Memory B cell (primary cell): ENCODE data around the gene TCTN2.

Source experiments
- ATAC-seq: fragments of 150-1000 bp; cut with Tn5 transposase; 2 replicates; pipeline ENCODE4 v1.10.0; 2021; ENCODE audit warnings: low read depth, mild to moderate bottlenecking, moderate library complexity
- DNase-seq, 2 donors: peaks; one replicate each; pipeline ENCODE4 v3.0.0; 2022; ENCODE audit warnings: low spot score in 2 of 2
- H3K27ac Mint-ChIP-seq: one replicate; pipeline ENCODE4 v1.8.0; 2022; ENCODE audit warnings: mild to moderate bottlenecking, moderate library complexity, mixed read lengths
- H3K27me3 Mint-ChIP-seq: one replicate; pipeline ENCODE4 v1.8.0; 2022; ENCODE audit warnings: mixed read lengths
- H3K36me3 Mint-ChIP-seq: one replicate; pipeline ENCODE4 v1.8.0; 2022; ENCODE audit warnings: mild to moderate bottlenecking, mixed read lengths
- H3K4me1 Mint-ChIP-seq: one replicate; pipeline ENCODE4 v1.8.0; 2022; ENCODE audit warnings: mixed read lengths
- H3K4me3 Mint-ChIP-seq: one replicate; pipeline ENCODE4 v1.8.0; 2022; ENCODE audit warnings: mild to moderate bottlenecking, moderate library complexity, mixed read lengths
- H3K9me3 Mint-ChIP-seq: one replicate; pipeline ENCODE4 v1.8.0; 2022; ENCODE audit warnings: mixed read lengths

Gene TCTN2

DNA sequence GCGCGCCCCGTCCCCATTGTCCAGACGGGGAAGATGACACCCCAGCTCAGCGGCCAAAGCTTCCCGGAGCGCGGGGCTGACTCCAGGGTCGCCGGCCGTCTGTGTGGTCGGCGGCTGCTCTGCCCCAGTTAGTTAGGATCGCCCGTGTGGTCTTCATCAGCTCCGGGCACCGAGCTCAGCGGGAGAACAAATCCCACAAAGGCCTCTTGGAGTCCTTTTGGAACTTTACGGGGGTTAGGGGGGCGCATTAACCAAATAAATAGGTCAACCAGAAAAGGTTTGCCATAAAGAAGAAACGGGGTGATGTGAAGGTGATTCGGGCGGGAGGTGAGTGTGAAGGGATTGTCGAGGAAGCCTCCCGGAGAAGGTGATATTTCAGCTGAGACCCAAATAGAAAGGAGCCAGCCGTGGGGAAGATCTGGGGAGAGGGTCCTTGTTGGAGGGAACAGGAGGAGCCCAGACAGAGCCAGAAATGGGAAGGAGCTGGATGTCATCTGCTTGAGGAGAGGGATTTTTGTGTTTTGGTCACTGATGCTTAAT is 41.9 kb downstream of the TCTN2 start:
- Mint-ChIP-seq H3K4me1 (peaks cover 20% of the 10 kb centered on the region), H3K9me3 (no peaks in the 10 kb centered on the region), H3K4me3 (peak overlapping the region; percentile 68), H3K27me3 (no peaks in the 10 kb centered on the region), H3K36me3 (no peaks in the 10 kb centered on the region), H3K27ac (peak overlapping the region; percentile 36)
- no peak for ATAC-seq
- DNase-seq, result no peak

GRCh38 chr12:123713398-123713797 is 42.5 kb downstream of the TCTN2 start:
- Mint-ChIP-seq H3K9me3 (no peaks in the 10 kb centered on the region), H3K36me3 (no peaks in the 10 kb centered on the region), H3K27me3 (no peaks in the 10 kb centered on the region), H3K4me1 (peaks cover 20% of the 10 kb centered on the region), H3K4me3 (peak overlapping the region; percentile 68), H3K27ac (peak overlapping the region; percentile 36)
- ATAC-seq, result no peak
- DNase-seq, result no peak

DNA sequence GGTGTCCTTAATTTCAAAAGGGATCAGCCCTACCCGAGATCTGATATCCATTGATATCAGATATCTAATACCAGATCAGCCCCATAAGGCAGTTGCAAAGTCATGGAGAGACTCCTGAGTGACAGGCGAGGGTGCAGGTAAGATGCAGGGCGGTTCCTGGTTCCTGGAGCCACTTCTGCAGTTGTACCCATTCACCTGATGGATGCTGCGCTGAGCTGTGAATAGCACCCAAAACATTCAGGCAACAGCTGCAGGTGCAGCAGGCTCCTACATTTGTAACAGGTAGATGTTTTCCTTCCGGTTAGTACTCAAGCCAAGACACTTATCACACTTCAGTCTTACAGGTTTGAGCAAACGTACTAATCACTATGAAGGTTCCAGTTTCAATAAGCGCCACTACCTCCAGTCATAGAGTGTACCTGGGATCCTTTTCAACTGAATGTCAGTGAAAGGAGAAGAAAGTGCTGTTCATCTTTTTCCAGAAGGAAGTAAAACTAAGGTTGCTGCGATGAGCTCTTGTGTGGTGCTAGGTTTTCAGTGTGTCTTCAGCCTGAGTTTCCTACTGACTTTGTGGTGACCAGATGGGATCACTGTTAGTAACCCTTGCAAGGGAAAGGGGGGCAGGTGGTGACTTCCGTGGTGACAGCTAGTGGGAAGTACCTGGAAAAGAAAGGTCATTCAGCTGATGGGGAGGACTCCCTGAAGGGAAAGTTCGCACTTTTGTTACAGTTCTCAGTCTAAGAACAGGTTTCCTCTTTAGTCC is 43.1 kb downstream of the TCTN2 start:
- H3K4me1 Mint-ChIP-seq, result peaks cover 20% of the 10 kb centered on the region
- ATAC-seq (peak; percentile 17), DNase-seq (no peak)
- no peaks in the 10 kb centered on the region for H3K36me3 Mint-ChIP-seq
- no peaks in the 10 kb centered on the region for H3K9me3 Mint-ChIP-seq
- H3K4me3 Mint-ChIP-seq, result peak overlapping the region; percentile 68
- H3K27ac Mint-ChIP-seq, result peak overlapping the region; percentile 57
- H3K27me3 Mint-ChIP-seq, result no peaks in the 10 kb centered on the region

DNA sequence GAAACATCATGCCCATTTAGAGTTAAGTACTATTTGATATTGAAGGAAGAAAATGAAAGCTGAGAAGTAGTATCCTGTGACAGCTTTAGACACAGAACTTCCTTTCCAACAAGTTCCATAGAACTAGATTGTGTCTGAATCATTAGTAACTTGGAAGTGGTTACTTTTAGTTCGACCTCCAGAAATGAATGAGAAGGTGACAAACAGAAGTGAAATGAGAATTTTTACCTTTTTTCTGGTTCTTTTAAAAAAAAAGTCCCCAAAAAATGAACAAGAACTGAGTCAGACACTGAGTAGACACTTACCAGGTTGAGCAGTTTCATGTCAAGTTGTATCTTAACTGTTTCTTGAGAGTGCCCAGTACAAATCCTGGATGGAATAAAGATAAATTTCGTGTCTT is 44.3 kb downstream of the TCTN2 start:
- no peak overlapping the region for H3K4me3 Mint-ChIP-seq
- no peak overlapping the region for H3K27ac Mint-ChIP-seq
- ATAC-seq (no peak), DNase-seq (no peak)
- no peaks in the 10 kb centered on the region for H3K9me3 Mint-ChIP-seq
- no peaks in the 10 kb centered on the region for H3K27me3 Mint-ChIP-seq
- H3K36me3 Mint-ChIP-seq, result no peaks in the 10 kb centered on the region
- H3K4me1 Mint-ChIP-seq, result peaks cover 20% of the 10 kb centered on the region

DNA sequence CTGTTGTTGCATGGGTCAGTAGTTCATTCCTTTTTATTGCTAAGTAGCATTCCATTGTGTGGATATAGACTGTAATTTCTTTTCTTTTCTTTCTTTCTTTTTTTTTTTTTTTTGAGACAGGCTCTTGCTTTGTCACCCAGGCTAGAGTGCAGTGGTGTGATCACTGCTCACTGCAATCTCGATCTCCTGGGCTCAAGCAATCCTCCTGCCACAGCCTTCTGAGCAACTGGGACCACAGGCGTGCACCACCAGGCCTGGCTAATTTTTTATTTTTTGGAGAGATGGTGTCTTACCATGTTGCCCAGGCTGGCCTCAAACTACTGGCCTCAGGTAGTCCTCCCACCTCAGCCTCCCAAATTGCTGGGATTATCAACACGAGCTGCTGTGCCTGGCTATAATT is 46.4 kb downstream of the TCTN2 start:
- Mint-ChIP-seq H3K27me3 (no peaks in the 10 kb centered on the region), H3K4me1 (peaks cover 16% of the 10 kb centered on the region), H3K27ac (peak overlapping the region; percentile 23), H3K4me3 (no peak overlapping the region), H3K9me3 (no peaks in the 10 kb centered on the region), H3K36me3 (no peaks in the 10 kb centered on the region)
- ATAC-seq (no peak), DNase-seq (no peak)

GRCh38 chr12:123720141-123720814 is 49.4 kb downstream of the TCTN2 start:
- H3K4me1 Mint-ChIP-seq, result peaks cover 2% of the 10 kb centered on the region

GRCh38 chr12:123721245-123721644 is 50.3 kb downstream of the TCTN2 start:
- no peak for ATAC-seq
- H3K27me3 Mint-ChIP-seq, result no peaks in the 10 kb centered on the region
- H3K9me3 Mint-ChIP-seq, result no peaks in the 10 kb centered on the region
- peaks cover 2% of the 10 kb centered on the region for H3K4me1 Mint-ChIP-seq
- H3K27ac Mint-ChIP-seq, result no peak overlapping the region
- peaks cover 2% of the 10 kb centered on the region for H3K36me3 Mint-ChIP-seq
- H3K4me3 Mint-ChIP-seq, result no peak overlapping the region
- no peak for DNase-seq

More at GRCh38 chr12:123720141-123720814, 49.4 kb downstream of the TCTN2 start:
- no peaks in the 10 kb centered on the region for H3K27me3 Mint-ChIP-seq
- ATAC-seq (no peak), DNase-seq (no peak)
- H3K4me3 Mint-ChIP-seq, result no peak overlapping the region
- H3K36me3 Mint-ChIP-seq, result no peaks in the 10 kb centered on the region
- H3K9me3 Mint-ChIP-seq, result no peaks in the 10 kb centered on the region
- no peak overlapping the region for H3K27ac Mint-ChIP-seq

DNA sequence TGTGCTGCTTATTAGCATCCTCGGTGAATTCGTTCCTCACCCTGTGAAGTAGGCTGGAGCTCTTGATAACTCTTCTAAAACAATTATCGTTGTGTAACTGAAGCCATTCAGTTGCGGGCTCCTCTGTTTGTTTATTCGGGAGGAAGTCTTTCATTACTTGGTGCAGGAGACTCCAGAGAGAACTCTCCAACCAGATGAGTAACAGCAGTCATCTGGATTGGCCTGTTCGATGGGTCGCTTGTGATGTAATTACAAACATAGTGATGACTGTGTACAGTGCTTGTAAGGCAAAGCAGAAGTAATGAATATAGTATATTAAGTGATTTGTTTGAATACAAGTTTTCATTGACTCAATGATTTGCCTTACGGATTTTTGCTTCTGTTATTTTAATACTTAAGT is 52.1 kb downstream of the TCTN2 start:
- Mint-ChIP-seq H3K4me1 (peaks cover 2% of the 10 kb centered on the region), H3K9me3 (no peaks in the 10 kb centered on the region), H3K27ac (peak overlapping the region; percentile 20), H3K27me3 (no peaks in the 10 kb centered on the region), H3K4me3 (no peak overlapping the region), H3K36me3 (peaks cover 8% of the 10 kb centered on the region)
- ATAC-seq (no peak), DNase-seq (no peak)

DNA sequence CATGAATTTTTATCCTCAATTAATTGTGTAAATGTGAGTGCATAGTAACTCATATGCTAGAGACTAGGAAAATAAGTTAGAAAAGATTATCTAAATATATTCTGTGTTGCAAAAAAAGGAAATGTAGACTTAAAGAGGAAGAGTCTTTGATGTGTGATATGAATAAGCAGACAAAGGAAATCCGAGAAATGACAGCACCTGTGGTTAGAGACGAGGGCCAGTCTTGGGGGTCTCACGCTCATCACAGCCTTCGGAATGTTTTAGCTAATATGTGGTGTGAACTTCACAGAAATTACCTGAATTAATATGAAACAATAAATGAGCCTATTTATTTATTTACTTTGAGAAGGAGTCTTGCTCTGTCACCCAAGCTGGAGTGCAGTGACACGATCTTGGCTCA is 52.9 kb downstream of the TCTN2 start:
- ATAC-seq, result peak; percentile 53

DNA sequence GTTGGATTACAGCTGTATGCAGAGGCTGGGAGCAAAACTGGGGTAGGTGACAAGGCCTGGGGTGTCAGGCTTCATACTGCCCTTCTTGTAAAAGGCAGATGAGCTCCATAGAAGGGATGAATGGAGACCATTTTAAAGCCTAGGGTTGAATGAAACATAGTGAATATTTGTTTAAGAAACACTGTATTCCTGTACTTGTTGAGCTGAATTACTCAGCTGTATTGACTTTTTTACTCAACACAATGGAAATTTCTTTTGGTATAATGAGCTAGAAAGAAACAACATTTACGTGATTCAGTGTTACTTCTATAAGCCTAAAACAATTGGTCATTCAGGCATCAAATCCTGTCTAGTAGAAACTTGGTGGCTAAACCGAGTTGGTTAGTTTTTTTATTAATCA is 55.3 kb downstream of the TCTN2 start:
- Mint-ChIP-seq H3K4me1 (peaks cover 2% of the 10 kb centered on the region), H3K9me3 (no peaks in the 10 kb centered on the region), H3K4me3 (no peak overlapping the region), H3K36me3 (peaks cover 19% of the 10 kb centered on the region), H3K27me3 (no peaks in the 10 kb centered on the region), H3K27ac (no peak overlapping the region)
- ATAC-seq (no peak), DNase-seq (no peak)

More for the DNA sequence above, 52.9 kb downstream of the TCTN2 start:
- no peak for DNase-seq
- H3K4me1 Mint-ChIP-seq, result peaks cover 2% of the 10 kb centered on the region
- peaks cover 12% of the 10 kb centered on the region for H3K36me3 Mint-ChIP-seq
- H3K27ac Mint-ChIP-seq, result no peak overlapping the region
- H3K4me3 Mint-ChIP-seq, result no peak overlapping the region
- no peaks in the 10 kb centered on the region for H3K27me3 Mint-ChIP-seq
- no peaks in the 10 kb centered on the region for H3K9me3 Mint-ChIP-seq

DNA sequence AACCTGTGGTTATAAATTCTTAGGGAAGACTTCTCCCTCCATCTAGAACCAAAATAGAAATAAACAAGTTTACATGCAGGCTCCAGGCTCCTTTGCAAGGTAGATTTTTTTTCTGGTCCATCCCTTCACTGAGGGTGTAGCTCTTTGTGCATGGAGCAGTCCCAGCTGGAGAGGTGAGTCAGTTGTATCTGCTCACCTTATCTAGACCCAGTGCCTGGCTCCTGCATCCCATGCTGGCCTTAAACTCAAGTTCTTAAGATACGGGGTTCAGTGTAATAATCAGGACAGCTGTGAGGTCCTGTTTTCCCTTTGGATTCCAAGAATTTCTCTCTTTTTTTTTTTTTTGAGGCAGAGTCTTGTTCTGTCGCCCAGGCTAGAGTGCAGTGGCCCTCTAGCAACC is 56.0 kb downstream of the TCTN2 start:
- H3K4me1 Mint-ChIP-seq, result peaks cover 2% of the 10 kb centered on the region
- no peaks in the 10 kb centered on the region for H3K27me3 Mint-ChIP-seq
- no peak for DNase-seq
- H3K27ac Mint-ChIP-seq, result no peak overlapping the region
- no peaks in the 10 kb centered on the region for H3K9me3 Mint-ChIP-seq
- ATAC-seq, result no peak
- H3K4me3 Mint-ChIP-seq, result no peak overlapping the region
- H3K36me3 Mint-ChIP-seq, result peaks cover 26% of the 10 kb centered on the region

DNA sequence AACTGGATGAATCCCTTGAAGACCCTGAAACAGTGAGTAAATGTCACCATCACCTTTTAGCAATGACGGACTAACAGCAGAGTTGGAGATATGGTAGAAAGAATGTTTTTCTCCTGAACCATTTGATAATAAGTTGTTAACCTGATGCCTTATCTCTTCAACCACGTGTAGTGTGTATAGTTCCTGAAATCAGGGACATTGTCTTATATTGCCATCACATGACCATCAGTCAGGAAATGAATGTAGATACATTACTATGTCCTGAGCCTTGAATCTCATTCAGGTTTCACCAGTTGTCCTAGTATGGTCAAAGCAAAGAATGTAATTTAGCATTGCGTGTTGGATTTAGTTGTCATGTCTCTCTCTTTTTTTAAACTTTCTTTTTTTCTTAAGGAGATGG is 57.0 kb downstream of the TCTN2 start:
- Mint-ChIP-seq H3K4me3 (no peak overlapping the region), H3K27ac (no peak overlapping the region), H3K27me3 (no peaks in the 10 kb centered on the region), H3K4me1 (peaks cover 2% of the 10 kb centered on the region), H3K9me3 (no peaks in the 10 kb centered on the region), H3K36me3 (peaks cover 33% of the 10 kb centered on the region)
- no peak for ATAC-seq
- DNase-seq, result no peak

GRCh38 chr12:123731596-123731995 is 60.7 kb downstream of the TCTN2 start:
- Mint-ChIP-seq H3K4me3 (no peak overlapping the region), H3K9me3 (no peaks in the 10 kb centered on the region), H3K4me1 (peaks cover 3% of the 10 kb centered on the region), H3K36me3 (peaks cover 48% of the 10 kb centered on the region), H3K27me3 (no peaks in the 10 kb centered on the region), H3K27ac (no peak overlapping the region)
- DNase-seq (no peak), ATAC-seq (no peak)

- Mint-ChIP-seq H3K4me1 (peaks cover 7% of the 10 kb centered on the region), H3K27me3 (no peaks in the 10 kb centered on the region), H3K36me3 (peaks cover 50% of the 10 kb centered on the region), H3K27ac (no peak overlapping the region), H3K4me3 (no peak overlapping the region), H3K9me3 (no peaks in the 10 kb centered on the region)
- ATAC-seq (no peak), DNase-seq (no peak)
These were observed 61.3 kb downstream of the TCTN2 start for GRCh38 chr12:123732251-123732650.
